Activated naive CD4-positive, alpha-beta T cell treated with anti-CD3 and anti-CD28 coated beads for 36 hours (primary cell): Measurements from ENCODE around the gene FAM216A. TPM values are rescaled to one million over a fixed set of nuclear protein-coding genes. Genes with fewer than 3 reads are reported as not detected.

Source experiments
- CTCF ChIA-PET: fragments of 350-600 bp; sonication (Branson Sonifier 250); formaldehyde crosslinking; loops from one replicate; lab custom pipeline; 2021; ENCODE audit warnings: antibody characterized with exemption; lab: Charles Lee
- DNase-seq: peaks from one replicate; pipeline ENCODE4 v3.0.0-alpha.2; 2020
- H3K27ac Mint-ChIP-seq: one replicate; pipeline ENCODE4 v1.8.0; 2021; ENCODE audit warnings: mild to moderate bottlenecking, mixed read lengths
- H3K27me3 Mint-ChIP-seq: one replicate; pipeline ENCODE4 v1.8.0; 2021; ENCODE audit warnings: low read depth, mixed read lengths
- H3K36me3 Mint-ChIP-seq: one replicate; pipeline ENCODE4 v1.8.0; 2021; ENCODE audit warnings: low read depth, mixed read lengths
- H3K4me1 Mint-ChIP-seq: one replicate; pipeline ENCODE4 v1.8.0; 2021; ENCODE audit warnings: low read depth, mixed read lengths
- H3K4me3 Mint-ChIP-seq: one replicate; pipeline ENCODE4 v1.8.0; 2021; ENCODE audit warnings: mild to moderate bottlenecking, moderate library complexity, mixed read lengths
- H3K9me3 Mint-ChIP-seq: one replicate; pipeline ENCODE4 v1.8.0; 2021; ENCODE audit warnings: mixed read lengths
- intact Hi-C: fragments of 100-400 bp; cut with micrococcal nuclease; formaldehyde crosslinking; loops from one replicate; pipeline ENCODE4 v1.15.1; 2023
- total RNA-seq, 2 experiments: library from RNA; stranded (reverse); gene quantifications; one replicate each; pipeline ENCODE4 v1.2.3, GENCODE V29; 2021

The FAM216A gene
- total RNA-seq, 2 experiments from 2014 or later: 37.0 to 39.5 TPM

GRCh38 chr12:110530511-110530910 is 61.9 kb downstream of the FAM216A start:
- Mint-ChIP-seq H3K27me3 (no peaks in the 10 kb centered on the region), H3K4me1 (peaks cover 24% of the 10 kb centered on the region), H3K36me3 (peaks cover 16% of the 10 kb centered on the region), H3K27ac (no peak overlapping the region), H3K9me3 (no peaks in the 10 kb centered on the region), H3K4me3 (no peak overlapping the region)
- no peak for DNase-seq
- intact Hi-C loops: no loop called here
- CTCF ChIA-PET: interaction anchor here (3.2 to 10.1 kb wide), 2 partner anchors 18 to 71 kb away, joined by 26 to 82 read pairs; no protein-coding TSS in a partner anchor

DNA sequence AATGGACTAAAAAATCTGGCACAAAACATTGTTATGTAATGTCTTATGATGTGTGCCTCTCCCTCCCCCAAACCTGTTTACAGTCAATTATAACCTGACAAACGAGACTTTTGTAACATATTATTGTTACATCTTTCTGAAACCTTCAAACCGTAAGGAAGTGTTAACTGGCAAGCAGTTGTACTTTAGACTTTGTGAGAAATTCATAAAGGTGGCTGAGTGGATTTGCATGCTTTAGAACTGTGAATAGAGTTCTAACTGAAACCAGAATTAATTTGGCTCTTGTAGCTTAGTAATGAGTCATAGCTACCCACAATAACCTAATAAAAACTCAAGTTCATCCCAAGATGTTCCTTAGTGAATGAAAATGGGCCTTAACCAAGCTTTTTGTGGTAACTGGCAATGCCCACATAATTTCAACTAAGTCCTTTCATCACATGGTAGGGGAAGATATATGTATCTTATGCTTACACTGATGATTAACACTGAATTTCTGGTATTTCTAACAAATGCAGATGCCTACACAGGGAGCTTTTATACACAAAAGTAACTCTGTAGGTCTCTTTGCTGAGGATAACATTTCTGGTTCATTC is 63.2 kb downstream of the FAM216A start:
- no peak for DNase-seq
- intact Hi-C loops: loop anchor here (1.0 kb wide), 1 partner anchor 46 kb away; no protein-coding TSS in a partner anchor
- Mint-ChIP-seq H3K4me1 (peaks cover 28% of the 10 kb centered on the region), H3K4me3 (no peak overlapping the region), H3K9me3 (no peaks in the 10 kb centered on the region), H3K27ac (peak overlapping the region; percentile 37), H3K27me3 (no peaks in the 10 kb centered on the region), H3K36me3 (peaks cover 26% of the 10 kb centered on the region)
- CTCF ChIA-PET: interaction anchor here (1.0 to 10.1 kb wide), 4 partner anchors 19 to 82 kb away, joined by 4 to 82 read pairs (median 15); partner anchors contain the start of gene ARPC3

DNA sequence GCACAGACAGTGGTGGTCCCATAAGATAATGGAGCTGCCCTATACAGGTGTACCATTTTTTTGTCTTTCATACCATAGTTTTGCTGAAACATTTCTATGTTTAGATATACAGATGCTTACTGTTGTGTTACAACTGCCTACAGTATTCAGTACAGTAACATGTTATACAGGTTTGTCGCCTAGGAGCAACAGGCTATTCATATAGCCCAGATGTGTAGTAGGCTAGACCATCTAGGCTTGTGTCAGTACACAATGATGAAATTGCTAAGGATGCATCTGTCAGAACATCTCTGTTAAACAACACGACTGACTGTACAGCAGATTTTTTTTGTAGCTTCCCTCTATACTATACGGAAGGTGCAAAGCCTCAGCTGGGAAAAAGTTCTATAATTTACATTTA is 64.0 kb downstream of the FAM216A start:
- peaks cover 30% of the 10 kb centered on the region for H3K4me1 Mint-ChIP-seq
- no peaks in the 10 kb centered on the region for H3K9me3 Mint-ChIP-seq
- H3K4me3 Mint-ChIP-seq: no peak overlapping the region
- CTCF ChIA-PET: interaction anchor here (1.0 to 10.1 kb wide), 4 partner anchors 20 to 83 kb away, joined by 3 to 82 read pairs (median 15); partner anchors contain the start of gene ARPC3
- intact Hi-C loops: no loop called here
- no peaks in the 10 kb centered on the region for H3K27me3 Mint-ChIP-seq
- DNase-seq: no peak
- H3K36me3 Mint-ChIP-seq: peaks cover 29% of the 10 kb centered on the region
- no peak overlapping the region for H3K27ac Mint-ChIP-seq

- Mint-ChIP-seq H3K27ac (no peak overlapping the region), H3K4me3 (no peak overlapping the region), H3K27me3 (no peaks in the 10 kb centered on the region), H3K4me1 (peaks cover 30% of the 10 kb centered on the region), H3K36me3 (peaks cover 37% of the 10 kb centered on the region), H3K9me3 (no peaks in the 10 kb centered on the region)
- no peak for DNase-seq
- intact Hi-C loops: no loop called here
- CTCF ChIA-PET: interaction anchor here (0.6 to 10.1 kb wide), 3 partner anchors 21 to 1608 kb away, joined by 3 to 82 read pairs (median 26); no protein-coding TSS in a partner anchor
These were observed 65.0 kb downstream of the FAM216A start for GRCh38 chr12:110533607-110534006.

DNA sequence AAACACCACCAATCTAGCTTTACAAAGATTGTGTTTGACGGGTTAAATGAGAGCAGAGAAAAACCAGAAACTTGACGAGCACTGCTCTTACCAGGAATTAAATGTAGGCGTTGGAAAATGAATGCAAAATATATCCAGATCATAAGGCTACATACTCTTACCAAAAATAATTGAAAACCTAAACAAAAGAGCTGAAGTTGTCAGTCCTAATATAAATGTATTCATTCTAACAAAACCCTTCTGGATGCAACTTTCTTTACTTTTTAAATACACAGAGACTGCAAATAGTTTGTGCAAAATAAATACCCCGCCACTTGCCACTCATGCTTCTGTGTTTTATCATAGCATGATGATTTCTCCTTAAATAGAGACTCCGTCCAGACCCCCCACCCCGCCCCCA is 66.2 kb downstream of the FAM216A start:
- H3K4me1 Mint-ChIP-seq: peaks cover 35% of the 10 kb centered on the region
- CTCF ChIA-PET: interaction anchor here (10.1 kb wide), 1 partner anchor 67 kb away, joined by 82 read pairs; no protein-coding TSS in a partner anchor
- peaks cover 43% of the 10 kb centered on the region for H3K36me3 Mint-ChIP-seq
- H3K27ac Mint-ChIP-seq: no peak overlapping the region
- intact Hi-C loops: no loop called here
- H3K27me3 Mint-ChIP-seq: no peaks in the 10 kb centered on the region
- no peak for DNase-seq
- H3K4me3 Mint-ChIP-seq: no peak overlapping the region
- H3K9me3 Mint-ChIP-seq: no peaks in the 10 kb centered on the region

- intact Hi-C loops: no loop called here
- peaks cover 30% of the 10 kb centered on the region for H3K4me1 Mint-ChIP-seq
- no peak overlapping the region for H3K4me3 Mint-ChIP-seq
- H3K9me3 Mint-ChIP-seq: no peaks in the 10 kb centered on the region
- CTCF ChIA-PET: interaction anchor here (0.7 to 3.5 kb wide), 3 partner anchors 25 to 65 kb away, joined by 3 to 36 read pairs (median 4); no protein-coding TSS in a partner anchor
- no peaks in the 10 kb centered on the region for H3K27me3 Mint-ChIP-seq
- no peak for DNase-seq
- H3K27ac Mint-ChIP-seq: peak overlapping the region; percentile 15
- H3K36me3 Mint-ChIP-seq: peaks cover 41% of the 10 kb centered on the region
These were observed 68.4 kb downstream of the FAM216A start for GRCh38 chr12:110536834-110537604.

DNA sequence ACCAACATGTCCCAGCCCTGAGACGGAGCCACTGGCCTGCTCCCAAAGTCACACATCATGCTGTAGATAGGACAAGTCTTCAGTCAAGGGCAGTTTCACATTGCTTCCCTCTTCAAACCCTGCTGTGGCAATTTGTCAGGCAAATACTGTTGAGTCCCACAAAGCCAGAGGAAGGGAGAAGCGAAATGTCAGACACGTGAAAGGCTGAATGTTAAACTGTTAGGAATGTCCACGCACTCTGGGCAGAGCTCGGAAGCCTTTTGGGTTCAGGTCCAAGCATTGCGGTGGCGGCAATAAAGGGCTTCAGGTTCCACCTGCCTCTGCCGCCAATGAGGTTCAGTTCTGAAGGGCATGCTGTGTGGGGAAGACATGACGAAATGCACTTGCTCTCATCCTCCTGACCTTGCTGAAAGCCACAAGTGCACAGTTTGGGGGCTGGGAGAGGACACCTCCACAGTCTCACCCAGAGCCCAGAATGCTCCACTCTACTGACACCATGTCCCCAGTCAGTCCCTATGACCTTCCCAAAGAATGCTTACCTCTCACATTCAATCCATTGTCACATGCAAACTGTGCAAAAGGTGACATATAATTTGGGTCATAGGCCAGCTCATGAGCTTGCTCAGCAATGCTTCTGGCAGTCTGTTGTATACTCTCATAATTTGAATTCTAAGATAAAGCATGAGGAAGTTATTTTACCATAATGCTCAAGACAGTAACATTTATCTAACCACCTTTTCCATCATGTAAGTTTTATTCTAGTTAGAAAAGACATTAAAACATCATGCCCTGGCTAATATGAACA is 69.2 kb downstream of the FAM216A start:
- CTCF ChIA-PET: interaction anchor here (0.7 to 3.5 kb wide), 4 partner anchors 25 to 64 kb away, joined by 3 to 36 read pairs (median 4); no protein-coding TSS in a partner anchor
- intact Hi-C loops: no loop called here
- H3K36me3 Mint-ChIP-seq: peaks cover 45% of the 10 kb centered on the region
- no peak for DNase-seq
- H3K27me3 Mint-ChIP-seq: no peaks in the 10 kb centered on the region
- H3K27ac Mint-ChIP-seq: peak overlapping the region; percentile 15
- peaks cover 29% of the 10 kb centered on the region for H3K4me1 Mint-ChIP-seq
- H3K4me3 Mint-ChIP-seq: no peak overlapping the region
- no peaks in the 10 kb centered on the region for H3K9me3 Mint-ChIP-seq

- Mint-ChIP-seq H3K27me3 (no peaks in the 10 kb centered on the region), H3K27ac (no peak overlapping the region), H3K4me1 (peaks cover 32% of the 10 kb centered on the region), H3K4me3 (no peak overlapping the region), H3K9me3 (no peaks in the 10 kb centered on the region), H3K36me3 (peaks cover 50% of the 10 kb centered on the region)
- CTCF ChIA-PET: interaction anchor here (1.3 to 3.5 kb wide), 3 partner anchors 25 to 63 kb away, joined by 3 to 36 read pairs (median 3); no protein-coding TSS in a partner anchor
- intact Hi-C loops: no loop called here
- no peak for DNase-seq
These were observed 70.4 kb downstream of the FAM216A start for GRCh38 chr12:110538869-110539622.

Other genes with a start within 250 kb of the FAM216A start
- gene ATP2A2, start 187.6 kb upstream of the FAM216A start, total RNA-seq: 10 to 100 TPM; 95.5 to 98.6 TPM
- 10 to 100 TPM; 51.2 to 61.2 TPM for gene ANAPC7, start 65.1 kb upstream of the FAM216A start, total RNA-seq
- 100 to 1,000 TPM; 279 to 311 TPM for gene ARPC3, start 18.5 kb upstream of the FAM216A start, total RNA-seq
- 10 to 100 TPM; 58.2 to 59.8 TPM for gene GPN3, start 588 bp upstream of the FAM216A start, total RNA-seq
- gene VPS29, start 33.3 kb downstream of the FAM216A start, total RNA-seq: 10 to 100 TPM; 76.6 to 81.8 TPM
- 1 to 10 TPM; 1.1 to 1.5 TPM for gene RAD9B, start 33.5 kb downstream of the FAM216A start, total RNA-seq
- gene PPTC7, start 114.5 kb downstream of the FAM216A start, total RNA-seq: 10 to 100 TPM; 41.1 to 43.2 TPM
- gene TCTN1, start 145.3 kb downstream of the FAM216A start, total RNA-seq: 1 to 10 TPM; 5.2 to 5.8 TPM
- gene HVCN1, start 220.3 kb downstream of the FAM216A start, total RNA-seq: 1 to 10 TPM; 2.6 to 3.1 TPM